HAP-1 (cell line): ENCODE measurements around the gene FOXN4.

Experiments used
- DNase-seq, 2 experiments: peaks; one replicate each; pipeline ENCODE4 v3.0.0-alpha.2; 2016 to 2020; ENCODE audit warnings: low spot score in 2 of 2
- H3K27me3 ChIP-seq: fragments of 250-450 bp; sonication (Bioruptor Pico); 2 replicates; pipeline ENCODE4 v1.5.1; 2020; ENCODE audit warnings: low read depth, mild to moderate bottlenecking, moderate library complexity
- H3K36me3 ChIP-seq: fragments of 250-450 bp; sonication (Bioruptor Pico); replicated peaks from 2 replicates; pipeline ENCODE4 v1.5.1; 2020; ENCODE audit warnings: mild to moderate bottlenecking
- H3K4me1 ChIP-seq: fragments of 250-450 bp; sonication (Bioruptor Pico); 2 replicates; pipeline ENCODE4 v1.5.1; 2020; ENCODE audit warnings: mild to moderate bottlenecking
- H3K4me3 ChIP-seq: fragments of 250-450 bp; sonication (Bioruptor Pico); 2 replicates; pipeline ENCODE4 v1.5.1; 2020; ENCODE audit warnings: mild to moderate bottlenecking, moderate library complexity
- H3K9me3 ChIP-seq: fragments of 250-450 bp; sonication (Bioruptor Pico); 2 replicates; pipeline ENCODE4 v1.5.1; 2020; ENCODE audit warnings: mild to moderate bottlenecking, moderate library complexity
- in situ Hi-C: fragments of 300-500 bp; cut with MboI; formaldehyde crosslinking; loops from 3 replicates; pipeline ENCODE4 v1.14.3; 2020; ENCODE audit warnings: low sequenced_read_pairs, inconsistent platforms, mixed read lengths

Gene FOXN4

DNA sequence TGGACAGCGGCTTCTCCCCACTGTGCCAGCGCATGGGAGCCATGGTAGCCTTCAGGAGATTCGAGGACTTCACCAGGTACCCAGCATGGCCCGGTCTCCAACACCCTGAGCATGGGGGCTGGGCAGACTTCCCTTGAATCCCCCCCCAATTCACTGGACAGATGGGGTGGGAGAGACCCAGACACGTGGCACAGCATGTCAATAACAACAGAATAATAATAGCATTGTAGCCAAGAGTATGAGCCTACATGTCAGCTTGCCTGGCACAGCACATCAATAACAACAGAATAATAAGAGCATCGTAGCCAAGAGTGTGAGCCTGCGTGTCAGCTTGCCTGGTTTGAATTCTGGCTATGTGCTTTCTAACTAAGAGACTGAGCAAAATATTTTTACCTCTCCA, 76.4 kb downstream of the FOXN4 start:
- Histone ChIP-seq H3K27me3 (no peaks in the 10 kb centered on the region), H3K4me1 (no peaks in the 10 kb centered on the region), H3K9me3 (no peaks in the 10 kb centered on the region), H3K36me3 (no peaks in the 10 kb centered on the region), H3K4me3 (no peak overlapping the region)
- DNase-seq, result no peak
- in situ Hi-C loops, result no loop called here

DNA sequence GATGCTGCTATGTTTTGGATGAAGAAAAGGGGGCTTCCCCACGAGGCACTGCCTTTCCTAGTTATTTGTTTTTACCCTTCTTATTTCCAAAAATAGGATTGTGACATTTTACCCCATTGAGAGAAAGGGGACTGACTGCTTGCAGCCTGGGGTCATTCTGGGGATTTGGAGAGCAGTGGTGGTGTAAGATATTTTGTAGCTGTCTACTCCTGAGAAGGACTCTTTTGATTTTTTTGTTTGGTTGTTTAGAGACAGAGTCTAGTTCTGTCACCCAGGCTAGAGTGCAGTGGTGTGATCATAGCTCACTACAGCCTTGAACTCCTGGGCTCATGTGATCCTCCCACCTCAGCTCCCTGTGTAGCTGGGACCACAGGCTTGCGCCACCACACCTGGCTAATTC, 78.9 kb downstream of the FOXN4 start:
- Histone ChIP-seq H3K36me3 (no peaks in the 10 kb centered on the region), H3K4me1 (no peaks in the 10 kb centered on the region), H3K27me3 (no peaks in the 10 kb centered on the region), H3K9me3 (no peaks in the 10 kb centered on the region), H3K4me3 (no peak overlapping the region)
- in situ Hi-C loops, result no loop called here
- DNase-seq, result no peak

DNA sequence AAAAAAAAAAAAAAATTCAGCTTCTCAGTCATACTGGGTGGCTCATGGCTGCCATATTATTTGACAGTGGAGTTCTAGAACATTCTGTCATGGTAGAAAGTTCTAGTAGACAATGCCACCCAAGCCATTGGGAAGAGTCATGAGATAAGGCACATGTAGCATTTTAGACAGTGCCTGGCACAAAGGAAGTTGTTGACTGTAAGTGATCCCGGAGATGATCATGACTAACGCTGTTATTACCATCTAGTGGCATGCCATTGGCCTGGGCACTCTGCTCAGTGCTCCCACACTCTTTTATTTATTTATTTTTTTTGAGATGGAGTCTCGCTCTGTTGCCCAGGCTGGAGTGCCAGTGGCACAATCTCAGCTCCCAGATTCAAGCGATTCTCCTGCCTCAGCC, 80.4 kb downstream of the FOXN4 start:
- Histone ChIP-seq H3K27me3 (no peaks in the 10 kb centered on the region), H3K36me3 (no peaks in the 10 kb centered on the region; the same call in 1 of the 2 replicates), H3K9me3 (no peaks in the 10 kb centered on the region), H3K4me1 (no peaks in the 10 kb centered on the region), H3K4me3 (no peak overlapping the region)
- in situ Hi-C loops, result no loop called here
- no peak for DNase-seq
